Skin of body (tissue), 2 donors: Measurements from ENCODE around the gene ZFP36L1. TPM values are rescaled to one million over a fixed set of nuclear protein-coding genes. Genes with fewer than 3 reads are reported as not detected.
"Not testable (repeated sequence)": the region's sequence is repeated elsewhere in the genome, so short reads cannot be mapped to it uniquely, and the experiment has no call there.

Source experiments
- DNase-seq: peaks from one replicate; lab custom pipeline; 2025; lab: John Stamatoyannopoulos, UW
- total RNA-seq: library from RNA; depleted of rRNA; stranded (reverse); fragments of >200 nt; gene quantifications from one replicate; pipeline ENCODE4 v1.2.3, GENCODE V29; 2014

The ZFP36L1 gene
- total RNA-seq, 1 donor from 2014 or later = 87.7 TPM

DNA sequence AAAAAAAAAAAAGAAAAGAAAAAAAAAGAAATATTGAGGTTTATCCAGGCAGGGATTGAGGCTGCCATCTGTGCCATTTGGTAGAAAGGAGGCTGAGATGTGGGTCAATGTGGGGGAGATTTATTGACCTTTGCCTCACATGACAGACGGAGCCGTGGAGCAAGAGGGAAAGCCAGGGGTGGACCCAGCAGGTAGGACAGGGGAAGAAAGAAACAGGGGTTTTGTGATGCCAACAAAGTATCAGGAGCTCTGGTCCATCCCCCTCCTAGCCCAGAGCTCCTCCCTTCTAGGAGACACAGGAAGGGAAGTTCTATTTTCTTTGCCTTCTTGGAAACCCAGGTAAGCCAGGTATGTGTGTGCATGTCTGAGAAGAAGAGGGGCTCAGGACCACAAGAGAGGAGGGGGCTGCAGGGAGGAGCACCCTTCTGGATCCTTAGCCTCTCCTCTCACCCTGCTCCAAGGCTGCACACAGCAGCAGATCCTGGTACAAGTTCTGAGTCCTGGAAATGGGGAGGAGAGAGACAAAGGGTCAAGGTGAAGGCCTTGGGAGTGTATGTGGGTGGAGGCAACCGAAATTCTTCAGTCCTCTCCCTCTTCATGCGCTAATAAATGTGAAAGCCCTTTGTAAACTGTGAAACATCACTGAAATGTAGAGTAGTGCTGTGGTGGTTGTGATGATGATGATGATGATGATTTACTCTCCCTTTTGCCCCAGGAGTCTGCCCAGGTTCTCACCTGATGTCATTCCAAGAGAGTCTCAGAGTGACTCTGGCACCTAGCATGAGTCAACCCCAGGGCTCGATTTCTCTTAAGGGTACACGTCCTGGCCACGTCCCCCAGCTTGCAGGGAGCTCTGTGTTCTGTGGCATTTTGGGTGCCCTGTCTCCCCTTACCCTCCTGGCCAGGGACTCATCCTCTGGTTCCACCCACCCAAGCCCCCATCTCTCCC lies 26.3 kb downstream of the ZFP36L1 start:
- DNase-seq = no peak

DNA sequence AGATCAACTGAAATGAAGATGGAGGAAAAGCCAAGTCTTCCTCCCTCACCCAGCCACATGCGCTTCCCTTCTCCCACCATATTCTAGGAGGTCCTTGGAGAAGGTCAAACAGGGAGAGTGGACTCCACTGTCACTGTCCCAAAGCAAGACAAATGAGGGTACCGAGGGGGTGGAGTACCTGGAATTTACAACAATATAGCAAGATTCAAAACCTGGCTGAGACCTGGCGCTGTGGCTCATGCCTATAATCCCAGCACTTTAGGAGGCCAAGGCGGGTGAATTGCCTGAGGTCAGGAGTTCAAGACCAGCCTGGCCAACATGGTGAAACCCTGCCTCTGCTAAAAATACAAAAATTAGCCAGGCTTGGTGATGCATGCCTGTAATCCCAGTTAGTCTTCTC lies 29.0 kb downstream of the ZFP36L1 start:
- not testable (repeated sequence) for DNase-seq

DNA sequence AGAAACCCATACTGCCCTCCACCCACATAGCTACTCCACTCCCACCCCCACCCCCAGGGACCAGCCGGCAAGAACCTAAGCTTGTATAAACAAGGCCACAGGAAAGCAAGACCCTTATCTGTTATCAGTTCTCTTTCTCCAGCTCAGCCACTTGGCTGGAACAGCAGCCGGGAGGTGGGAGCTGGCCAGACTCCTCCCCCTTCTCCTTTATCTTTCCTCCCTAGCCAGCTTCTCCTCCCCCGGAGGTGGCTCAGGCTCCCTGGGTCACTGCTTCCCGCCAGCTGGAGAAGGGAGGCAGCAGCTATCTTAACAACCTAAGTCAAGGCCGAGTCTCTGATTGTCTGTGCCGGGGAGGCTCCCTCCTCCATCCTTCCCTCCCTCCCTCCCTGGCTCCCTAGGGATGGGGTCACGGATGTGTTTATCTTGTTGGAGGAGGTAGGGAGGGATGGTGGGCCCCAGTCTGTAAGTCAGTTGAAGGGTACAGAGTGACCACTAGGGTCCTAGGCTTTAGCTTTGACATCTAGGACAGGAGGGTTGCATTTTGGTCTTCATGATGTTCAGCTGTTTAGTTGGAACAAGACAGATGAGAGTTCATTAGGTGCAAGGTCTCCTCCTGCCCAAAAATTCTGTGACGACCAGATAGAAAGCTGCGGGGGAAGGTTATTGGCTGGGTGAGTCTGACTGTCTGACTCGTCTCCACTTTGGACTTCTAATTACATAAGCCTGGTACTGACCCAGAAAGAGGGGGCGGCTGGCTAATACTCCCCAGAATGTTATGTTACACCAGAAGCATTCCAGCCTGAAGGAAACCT lies 29.7 kb downstream of the ZFP36L1 start:
- DNase-seq = no peak

DNA sequence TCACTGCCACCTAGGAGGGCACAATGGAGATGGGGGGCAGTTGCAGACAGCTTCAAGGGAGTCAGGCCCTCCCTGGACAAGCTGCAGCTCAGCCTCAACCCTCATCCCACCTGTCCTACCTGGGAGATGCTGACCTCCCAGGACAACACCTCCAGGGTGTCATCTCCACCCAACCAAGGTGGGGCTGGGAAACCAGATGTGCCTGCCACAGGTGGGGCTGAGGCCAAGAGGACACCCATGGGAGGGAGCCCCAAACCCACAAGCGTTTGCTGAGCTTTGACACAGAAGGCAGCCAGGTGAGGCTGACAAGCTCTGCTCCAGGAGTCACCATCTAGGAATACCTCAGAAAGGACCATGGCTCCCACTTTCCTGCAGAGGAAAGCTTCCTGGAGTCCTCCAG lies 31.5 kb downstream of the ZFP36L1 start:
- DNase-seq = no peak

DNA sequence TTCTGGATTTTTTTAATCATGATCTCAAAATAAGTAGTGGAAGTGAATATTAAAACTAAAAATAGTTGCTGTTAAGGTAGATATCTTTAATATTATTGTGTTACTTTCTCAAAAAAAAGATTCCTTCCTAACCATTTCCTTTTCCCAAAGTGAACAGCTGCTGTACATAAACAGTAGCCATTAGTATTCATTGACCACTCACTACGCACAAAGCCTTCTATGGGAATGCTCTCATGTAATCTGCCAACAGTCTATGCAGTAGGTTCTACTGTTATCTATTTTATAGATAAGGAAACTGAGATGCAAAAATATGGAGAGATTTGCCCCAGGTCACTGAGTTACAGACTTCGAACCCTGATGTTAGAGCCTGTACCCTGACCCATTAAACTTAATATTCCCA lies 32.1 kb downstream of the ZFP36L1 start:
- no peak for DNase-seq

DNA sequence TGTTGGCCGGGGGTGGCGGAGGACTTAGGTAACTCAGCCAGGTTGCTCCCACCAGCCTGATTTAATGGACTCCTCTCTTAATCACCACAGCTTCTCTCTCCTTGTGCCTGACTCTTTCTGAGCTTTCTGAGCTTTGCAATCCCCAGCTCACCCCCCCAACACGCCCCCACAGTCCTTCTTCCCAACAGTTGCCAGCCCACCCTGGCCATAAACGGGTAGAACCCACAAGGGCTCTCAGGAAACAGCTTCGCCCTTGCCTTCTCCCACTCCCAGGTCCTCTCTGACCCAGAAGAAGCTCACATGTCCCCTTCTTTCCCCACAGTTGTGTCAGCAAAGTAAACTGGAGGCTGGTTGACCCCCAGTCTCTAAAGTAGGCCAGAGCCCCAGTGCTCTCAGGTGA lies 32.9 kb downstream of the ZFP36L1 start:
- no peak for DNase-seq

DNA sequence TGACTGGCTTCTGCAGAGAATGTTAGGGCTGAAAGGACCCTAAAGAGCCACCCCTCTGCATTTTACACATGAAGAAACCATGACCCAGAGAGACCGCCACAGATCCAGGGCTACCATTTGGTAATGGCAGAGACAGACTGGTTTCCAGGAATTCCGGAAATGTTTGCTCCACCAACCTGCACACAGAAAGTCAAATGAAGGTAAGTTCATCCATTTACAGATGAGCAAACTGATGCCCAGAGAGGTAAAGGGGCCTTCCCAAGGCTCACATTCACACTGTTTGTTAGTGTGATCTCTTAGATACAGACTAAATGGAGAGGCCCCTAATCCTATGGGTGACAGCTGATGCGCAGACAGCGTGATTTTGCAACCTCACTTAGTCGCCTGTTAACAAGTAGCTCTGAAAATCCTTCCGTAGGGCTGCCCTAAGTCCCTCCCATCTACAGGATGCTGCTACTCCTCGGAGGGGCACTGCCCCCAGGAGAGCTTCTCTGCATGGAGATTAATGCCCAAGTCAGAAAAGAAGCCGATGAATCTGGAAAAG lies 33.8 kb downstream of the ZFP36L1 start:
- DNase-seq = no peak

DNA sequence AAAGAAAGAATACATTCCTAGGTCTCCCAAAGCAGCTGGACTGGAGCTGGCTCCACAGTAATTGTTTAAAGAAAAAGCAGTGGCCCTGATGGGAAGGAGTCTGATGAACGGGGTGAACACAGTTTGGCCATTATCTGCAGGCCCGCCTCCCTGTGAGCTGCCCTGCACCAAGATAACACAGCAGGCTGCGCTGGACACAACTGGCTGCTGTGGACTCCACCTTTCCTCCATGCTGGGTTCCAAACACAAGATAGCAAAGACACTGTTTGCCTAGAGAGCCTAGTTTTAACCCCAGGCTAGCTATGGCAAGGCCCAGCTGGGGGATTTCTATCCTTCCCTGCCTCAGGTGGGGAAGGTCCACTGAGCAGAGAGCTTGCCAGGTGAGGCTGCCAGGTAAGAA lies 34.6 kb downstream of the ZFP36L1 start:
- no peak for DNase-seq

DNA sequence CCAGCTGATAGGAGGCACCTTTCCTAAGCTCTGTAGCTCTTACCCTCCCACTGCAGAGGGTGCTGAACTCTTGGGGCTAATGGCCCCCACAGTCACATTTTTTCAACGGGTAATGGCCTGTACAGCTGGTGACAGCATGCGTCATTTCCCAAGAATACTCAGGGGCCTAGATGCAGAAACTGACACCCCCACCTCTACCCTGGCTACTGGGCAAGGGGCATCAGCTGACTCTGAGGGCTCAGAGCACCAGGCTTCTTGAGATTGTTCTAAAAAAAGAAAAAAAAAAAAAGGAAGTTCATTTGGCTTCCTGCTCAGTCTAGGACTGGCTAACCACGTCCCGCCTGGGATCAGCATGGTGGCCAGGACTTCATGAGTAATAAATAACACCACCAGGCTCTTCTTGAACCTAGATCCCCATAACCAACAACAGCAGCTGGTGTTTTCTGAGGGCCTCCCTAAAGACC lies 35.2 kb downstream of the ZFP36L1 start:
- DNase-seq = no peak

DNA sequence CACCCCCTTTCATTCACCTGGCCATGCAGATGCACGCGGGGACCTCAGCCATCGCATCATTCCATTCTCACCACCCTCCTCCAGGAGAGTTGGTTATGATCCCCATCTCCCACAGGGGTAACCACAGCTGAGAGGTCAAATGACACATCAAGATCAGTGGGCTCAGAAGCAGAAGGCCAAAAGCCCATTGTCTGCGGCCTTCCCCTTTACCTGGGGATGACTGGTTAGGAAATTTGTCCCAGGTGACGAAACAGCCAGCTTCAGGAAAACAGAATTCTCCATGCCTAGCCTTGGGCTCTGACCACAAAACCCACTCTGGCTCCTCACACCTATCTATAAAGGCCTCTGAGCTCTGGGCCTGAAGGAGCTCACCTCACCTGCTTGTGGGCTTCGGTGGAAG lies 36.1 kb downstream of the ZFP36L1 start:
- DNase-seq = no peak

DNA sequence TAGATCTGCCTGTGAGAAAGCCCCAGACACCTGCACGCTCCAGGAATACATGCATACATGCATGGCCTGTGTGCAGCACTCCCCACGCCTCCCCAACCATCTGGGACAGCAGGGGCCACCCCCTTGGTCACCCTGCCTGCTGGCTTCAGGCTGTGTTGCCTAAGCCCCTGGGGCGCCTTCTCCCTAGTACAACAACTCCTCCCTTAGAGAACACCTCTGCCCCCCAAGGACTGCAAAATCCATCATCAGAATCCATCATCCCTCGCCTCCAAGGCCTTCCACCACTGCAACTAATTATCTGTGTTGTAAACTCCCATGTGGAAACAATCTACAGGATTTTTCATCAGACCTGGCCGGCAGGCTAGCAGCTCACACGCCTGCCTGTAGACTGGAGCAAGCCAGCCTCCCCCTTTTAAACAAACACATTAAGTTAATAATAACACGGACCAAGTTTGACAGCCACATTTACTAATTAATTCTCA lies 36.8 kb downstream of the ZFP36L1 start:
- DNase-seq = peak; percentile 55

DNA sequence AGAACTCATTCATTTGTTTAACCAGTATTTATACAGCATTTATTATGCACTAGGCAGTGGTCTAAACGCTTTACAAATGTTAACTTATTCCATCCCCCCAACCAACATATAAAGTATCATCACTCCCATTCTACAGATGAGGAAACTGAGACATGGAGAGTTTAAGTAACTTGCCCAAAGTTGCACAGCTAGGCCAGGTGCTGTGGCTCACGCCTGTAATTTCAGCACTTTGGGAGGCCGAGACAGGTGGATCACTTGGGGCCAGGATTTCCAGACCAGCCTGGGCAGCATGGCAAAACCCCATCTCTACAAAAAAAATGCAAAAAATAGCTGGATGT lies 37.9 kb downstream of the ZFP36L1 start:
- DNase-seq = no peak

DNA sequence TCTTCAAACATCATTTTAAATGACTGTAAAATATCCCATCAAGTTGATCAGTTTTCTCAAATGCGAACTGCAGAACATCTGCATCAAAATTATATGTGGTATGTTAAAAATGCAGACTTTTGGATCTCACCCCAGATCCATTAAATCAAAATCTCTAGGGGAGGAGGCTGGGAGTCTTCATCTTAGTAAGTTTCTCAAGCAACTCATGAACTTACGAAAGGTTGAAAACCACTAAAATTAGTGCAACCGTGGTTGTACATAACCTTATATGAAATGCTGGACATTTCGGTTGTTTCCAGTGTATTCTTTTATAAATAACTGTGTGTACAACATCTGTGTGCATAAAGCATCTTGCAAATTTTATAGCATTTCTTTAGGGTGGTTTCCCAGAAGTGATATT lies 39.2 kb downstream of the ZFP36L1 start:
- DNase-seq = peak; percentile 82

DNA sequence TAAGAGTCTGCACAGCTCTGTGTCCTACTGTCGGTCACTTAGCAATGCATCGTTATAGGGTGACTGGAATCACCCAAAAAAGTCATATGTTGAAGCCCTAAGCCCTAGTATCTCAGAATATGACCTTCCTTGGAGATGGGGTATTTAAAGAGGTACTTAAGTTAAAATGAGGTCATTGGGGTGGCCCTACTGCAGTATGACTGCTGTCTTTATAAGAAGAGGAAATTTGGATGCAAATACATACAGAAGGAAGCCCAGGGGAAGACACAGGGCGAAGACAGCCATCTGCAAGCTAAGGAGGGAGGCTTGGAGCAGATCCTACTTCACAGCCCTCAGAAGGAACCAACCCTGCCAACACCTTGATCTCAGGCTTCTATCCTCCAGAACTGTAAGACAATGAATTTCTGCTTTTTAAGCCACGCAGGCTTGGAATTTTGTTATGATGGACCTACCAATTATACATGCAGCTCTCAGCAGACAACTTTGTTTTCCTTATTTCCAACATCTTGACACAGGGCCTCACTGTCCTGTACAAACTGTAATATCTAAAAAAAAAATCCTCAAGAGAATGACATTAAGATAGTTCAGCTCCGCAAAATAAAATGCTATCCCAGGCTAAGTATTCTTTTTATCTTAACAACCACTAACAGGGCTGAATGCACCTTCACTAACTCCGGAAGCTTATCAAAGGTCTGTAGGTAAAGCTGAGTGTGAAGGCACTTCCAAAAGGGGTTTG lies 40.4 kb downstream of the ZFP36L1 start:
- no peak for DNase-seq

DNA sequence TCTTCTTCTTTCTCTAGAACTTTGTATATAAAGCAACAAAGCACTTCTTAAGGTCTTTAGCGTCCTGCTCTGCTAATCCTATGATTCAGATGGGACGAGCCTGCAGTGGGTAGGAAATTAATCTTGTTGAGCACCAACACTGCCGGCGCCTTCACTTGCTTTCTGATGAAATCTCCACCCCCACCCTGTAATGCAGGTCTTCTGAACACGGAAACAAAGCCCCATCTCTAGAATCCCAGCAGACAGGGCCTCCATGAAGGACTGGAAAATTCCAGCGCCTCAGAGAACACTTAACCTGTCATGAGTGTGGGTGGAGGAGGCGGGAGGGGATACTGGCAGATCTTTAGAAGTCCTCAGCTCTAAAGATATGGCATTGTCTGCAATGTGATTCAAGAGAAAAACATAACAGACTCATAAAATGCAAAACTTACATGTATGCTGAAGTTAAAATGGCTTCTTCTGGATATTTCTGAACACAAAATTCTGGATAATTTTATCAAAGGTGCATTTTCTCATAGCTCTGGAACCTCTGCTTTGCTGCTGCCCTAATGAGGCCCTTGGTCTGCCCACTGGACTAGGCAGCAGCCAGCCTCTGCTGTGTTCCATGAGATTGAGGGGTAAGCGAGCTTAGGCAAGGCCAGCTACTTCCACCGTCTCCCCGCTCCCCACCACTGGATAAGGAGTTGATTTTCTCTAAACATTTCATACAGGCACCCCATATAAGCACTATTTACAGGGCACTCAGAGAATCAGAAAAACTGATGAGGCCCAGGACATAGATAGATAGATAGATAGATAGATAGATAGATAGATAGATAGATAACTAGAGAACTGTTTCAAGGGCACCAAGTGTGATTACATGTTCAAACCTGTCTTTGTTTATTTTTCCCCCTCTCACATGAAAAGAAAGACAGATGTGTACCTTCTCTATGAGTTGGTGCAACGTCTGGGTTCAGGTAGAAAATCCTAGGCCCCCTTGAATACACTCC lies 43.1 kb downstream of the ZFP36L1 start:
- DNase-seq = no peak

DNA sequence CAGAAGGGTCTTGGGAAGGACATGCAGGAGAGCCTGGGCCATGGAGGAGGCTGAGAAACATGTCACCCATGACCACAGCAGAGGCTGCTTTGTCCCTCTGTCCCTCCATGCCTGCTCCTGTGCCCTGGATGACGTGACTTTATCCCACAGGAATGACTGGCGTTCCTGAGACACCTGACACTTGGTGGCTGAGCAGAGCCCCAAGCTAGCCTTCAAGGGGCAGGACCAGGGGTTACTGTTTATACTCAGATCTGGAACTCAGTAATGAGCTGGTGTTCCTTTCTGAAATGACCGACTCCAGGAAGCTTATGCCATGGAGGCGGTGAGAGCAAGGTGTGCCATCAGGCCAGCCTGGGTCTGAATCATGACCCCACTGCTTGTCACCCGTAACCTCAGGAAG lies 44.2 kb downstream of the ZFP36L1 start:
- no peak for DNase-seq

DNA sequence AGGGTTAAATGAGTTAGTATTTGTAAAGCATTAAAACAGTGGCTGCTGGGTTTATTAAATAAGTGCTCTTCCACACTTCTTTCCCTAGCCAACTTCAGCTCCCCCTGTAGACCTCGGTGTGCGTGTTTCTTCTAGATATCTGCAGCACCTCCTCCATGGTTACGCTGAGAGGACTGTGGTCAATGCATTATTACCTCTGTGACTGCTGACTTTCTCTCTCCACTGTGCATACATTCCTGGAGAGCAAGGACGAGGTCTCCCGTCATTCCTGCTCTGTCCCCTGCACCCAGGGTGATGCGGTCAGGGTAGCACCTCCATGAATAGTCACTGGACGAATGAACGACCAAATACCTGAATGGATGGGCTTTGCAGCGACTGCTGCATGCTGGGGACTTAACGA lies 44.6 kb downstream of the ZFP36L1 start:
- DNase-seq = no peak

DNA sequence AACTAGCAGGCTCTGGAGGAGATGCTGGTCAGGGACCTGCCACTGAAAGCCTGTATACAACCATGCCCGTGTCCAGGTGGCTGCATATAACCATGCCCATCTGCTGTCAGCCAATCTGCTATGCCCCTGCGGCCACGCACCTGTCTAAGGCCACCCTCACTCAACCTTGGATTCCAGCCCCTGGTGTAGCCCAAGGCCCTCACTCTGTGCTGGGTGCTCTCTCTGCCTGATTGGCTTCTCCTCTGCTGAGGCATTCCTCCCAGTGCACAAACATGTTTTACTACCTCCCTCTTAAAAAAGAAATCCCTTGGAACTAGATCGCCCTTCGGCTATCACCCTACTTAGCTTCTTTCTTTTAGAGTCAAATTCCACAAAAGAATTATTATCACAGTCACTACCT lies 45.5 kb downstream of the ZFP36L1 start:
- no peak for DNase-seq

DNA sequence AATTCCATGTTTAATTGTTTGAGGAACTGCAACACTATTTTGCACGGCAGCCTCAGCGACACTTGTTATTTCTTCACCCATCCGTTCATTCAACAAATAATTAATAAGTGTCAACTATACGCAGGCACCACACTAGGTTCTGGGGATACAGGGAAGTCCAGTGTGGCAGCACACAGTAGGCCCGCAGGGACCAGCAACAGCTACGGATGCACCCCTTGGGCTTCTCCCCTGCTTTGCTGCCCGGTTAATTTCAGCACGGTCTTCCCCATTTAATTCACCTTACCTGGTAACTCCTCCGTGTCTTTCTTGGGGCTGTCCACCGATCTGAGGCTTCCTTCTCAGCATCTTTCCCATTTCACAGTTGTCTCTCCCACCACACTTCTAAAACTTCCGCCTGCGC lies 48.3 kb downstream of the ZFP36L1 start:
- DNase-seq = no peak

DNA sequence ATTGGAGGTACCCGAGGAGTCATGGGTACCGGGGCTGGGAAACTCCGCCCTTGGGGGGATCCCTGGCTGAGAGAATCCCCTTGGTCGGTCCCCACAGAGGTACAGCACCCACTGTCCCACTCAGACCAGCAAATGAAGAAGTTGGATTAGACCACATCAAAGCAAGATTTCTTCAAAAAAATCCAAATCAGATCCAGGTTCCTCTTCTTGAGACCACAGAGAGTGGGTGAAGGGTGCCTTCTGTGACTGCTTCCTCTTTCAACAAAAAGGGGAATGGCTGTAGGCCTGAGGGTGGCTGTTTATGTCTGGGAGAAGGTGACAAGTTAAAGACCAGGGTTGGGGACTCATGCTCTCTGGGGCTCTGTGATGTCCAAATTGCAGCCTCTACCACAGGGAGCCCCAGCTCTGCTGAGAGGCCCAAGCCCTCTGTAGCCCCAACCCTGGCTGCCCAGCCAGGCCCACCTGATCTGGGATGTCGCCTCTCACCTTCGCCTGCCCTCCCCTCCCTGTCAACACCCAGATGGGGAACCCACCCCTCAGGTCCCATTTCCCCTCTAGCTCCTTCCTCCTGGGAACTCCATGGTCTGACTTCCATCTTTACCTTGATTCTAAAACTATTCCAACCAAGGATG lies 50.9 kb downstream of the ZFP36L1 start:
- no peak for DNase-seq
